HG03175 (cell line): ENCODE results near the gene WNT8B.

Experiments
- ATAC-seq: cut with Tn5 transposase; IDR thresholded peaks from one replicate; pipeline ENCODE4 v1.9.1; 2021; ENCODE audit warnings: mild to moderate bottlenecking, moderate library complexity; ENCODE audit not compliant: unreplicated experiment

WNT8B gene, protein sequence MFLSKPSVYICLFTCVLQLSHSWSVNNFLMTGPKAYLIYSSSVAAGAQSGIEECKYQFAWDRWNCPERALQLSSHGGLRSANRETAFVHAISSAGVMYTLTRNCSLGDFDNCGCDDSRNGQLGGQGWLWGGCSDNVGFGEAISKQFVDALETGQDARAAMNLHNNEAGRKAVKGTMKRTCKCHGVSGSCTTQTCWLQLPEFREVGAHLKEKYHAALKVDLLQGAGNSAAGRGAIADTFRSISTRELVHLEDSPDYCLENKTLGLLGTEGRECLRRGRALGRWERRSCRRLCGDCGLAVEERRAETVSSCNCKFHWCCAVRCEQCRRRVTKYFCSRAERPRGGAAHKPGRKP

DNA sequence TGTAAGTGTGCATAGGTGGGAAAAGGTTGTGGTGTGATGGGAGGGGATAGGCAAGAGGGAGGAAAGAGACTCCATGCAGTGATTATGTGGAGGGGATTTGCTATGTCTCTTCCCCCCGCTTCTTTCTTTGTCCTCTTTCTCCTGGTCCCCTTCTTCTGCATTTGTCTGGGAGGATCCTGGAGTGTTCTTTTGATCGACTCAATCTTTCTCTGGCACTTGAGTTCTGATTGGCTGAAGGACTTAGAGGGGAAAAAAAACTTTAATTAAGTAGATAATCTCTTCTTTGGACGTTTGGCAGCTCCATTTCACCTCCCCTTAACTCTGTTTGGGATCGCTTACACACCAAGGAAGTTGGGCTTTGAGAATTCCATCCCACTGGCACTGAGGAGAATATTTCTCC is at the start of gene WNT8B:
WNT8B (plus strand) TSS at position 301 of the 400 bp plus-strand sequence. CDS start 160 bp downstream, outside the sequence.
- ATAC-seq = no peak

DNA sequence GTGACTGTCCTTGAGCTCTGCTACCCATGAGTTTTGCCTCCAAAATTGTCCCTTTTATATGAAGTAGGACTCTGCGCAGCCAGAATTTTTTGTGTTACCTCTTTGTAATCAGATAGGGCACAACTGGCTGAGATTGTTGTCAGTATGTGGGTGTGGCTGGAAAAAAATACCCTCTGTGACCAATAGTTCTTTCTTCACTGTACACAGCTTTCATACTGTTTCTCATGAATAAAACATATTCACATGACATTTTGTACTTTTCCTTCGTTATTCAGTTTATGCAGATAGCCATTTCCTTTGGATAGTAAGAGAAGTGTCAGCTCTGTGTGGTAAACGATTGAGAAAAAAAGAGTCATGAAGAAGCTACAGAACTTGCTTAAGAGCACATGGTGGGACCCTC is 49.6 kb upstream of the WNT8B start:
- ATAC-seq = no peak

DNA sequence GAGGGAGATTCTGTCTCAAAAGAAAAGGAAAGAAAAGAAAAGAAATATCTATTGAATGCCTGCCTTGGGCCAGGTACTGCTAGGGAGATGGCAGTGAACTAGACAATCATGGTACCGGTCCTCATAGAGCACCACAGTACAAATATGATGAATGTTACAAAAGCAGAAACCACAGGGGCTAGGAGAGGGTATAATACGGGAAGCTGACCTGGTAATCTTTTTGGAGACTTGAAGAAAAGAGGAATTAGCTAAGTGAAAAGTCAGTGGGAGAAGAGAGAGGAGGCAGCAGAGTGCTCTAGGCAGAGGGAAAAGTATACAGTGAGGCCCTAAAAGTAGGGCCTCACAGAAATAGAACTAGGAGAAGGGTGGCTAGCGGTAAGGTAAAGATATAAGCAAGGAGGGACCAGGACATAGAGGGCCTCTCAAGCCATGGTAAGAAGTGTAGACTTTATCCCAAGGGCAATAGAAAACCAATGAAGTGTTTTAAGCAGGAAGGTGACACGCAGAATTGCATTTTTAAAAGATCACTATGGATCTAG is 42.8 kb upstream of the WNT8B start:
- no peak for ATAC-seq

DNA sequence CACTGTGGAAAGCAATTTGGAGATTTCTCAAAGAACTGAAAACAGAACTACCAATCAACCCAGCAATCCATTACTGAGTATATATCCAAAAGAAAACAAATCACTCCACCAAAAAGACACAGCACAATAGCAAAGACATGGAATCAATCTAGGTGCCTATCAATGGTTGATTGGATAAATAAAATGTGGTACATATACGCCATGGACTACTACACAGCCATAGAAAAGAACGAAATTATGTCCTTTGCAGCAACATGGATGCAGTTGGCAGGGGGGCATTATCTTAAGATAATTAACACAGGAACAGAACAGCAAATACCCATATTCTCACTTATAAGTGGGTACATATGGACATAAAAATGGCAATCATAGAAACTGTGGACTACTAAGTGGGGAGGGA is 35.4 kb upstream of the WNT8B start:
- ATAC-seq = no peak

DNA sequence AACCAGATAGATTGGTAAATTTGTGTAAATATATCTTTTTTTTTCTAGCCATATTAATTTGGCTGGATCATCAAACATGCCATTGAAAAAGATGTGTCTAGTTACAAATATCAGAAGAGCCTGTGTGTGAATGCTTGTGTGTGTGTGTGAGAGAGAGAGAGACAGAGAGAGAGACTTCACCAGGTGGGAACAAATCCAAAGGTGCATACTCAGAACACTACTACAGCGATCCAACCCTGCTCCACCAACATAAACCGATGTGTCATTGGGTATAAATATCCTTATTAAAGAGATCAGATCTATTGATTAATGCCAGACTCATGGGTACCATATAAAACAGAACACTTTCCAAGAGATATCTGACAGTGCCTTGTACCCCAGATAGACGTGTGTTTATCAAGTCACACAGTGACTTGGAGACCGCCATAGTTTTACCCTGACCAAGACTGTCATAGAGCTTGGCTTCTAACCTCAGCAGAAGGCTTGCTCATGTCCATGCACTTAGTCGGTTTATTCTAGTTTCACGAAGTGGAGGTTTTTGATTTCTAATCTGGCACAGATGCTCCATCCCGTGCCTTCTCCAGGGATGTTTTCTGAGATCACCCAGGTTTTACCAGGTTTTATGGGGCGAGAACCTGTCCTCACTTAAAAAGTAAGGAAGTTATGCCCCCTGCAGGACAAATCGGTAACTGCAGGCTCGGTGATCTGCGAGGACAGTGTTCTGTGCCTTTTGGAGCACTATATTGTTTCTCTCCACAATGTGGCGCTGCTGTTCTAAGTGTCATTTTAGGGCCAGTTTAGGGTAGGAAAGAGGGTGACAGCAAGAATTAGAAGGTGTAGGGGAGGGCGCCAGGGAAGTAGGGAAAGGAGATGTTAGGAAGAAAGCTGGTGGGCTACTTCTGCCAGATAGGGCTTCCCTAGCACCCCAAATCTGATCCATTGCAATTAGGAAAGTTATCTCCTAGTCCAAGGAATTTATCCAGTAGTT is 29.3 kb upstream of the WNT8B start:
- peak; percentile 88 for ATAC-seq

DNA sequence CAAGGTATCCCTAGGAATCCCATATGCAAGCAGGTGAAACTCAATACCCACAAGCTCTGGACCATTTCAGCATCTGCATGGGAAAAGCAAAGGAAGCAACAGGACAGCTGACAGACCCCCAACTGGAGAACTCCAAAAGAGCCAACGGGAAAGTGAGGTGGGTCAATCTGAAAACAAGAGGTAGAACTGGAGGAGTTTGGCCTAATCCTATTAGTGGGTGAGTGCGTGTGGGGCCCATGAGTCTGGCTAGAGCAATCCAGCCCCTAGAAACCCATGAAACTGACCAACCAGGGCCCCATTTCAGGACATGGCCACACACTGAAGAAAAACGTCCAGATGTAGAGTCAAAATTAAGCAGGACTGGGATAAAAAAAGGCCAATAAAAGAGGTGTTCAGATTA is 26.6 kb upstream of the WNT8B start:
- no peak for ATAC-seq

DNA sequence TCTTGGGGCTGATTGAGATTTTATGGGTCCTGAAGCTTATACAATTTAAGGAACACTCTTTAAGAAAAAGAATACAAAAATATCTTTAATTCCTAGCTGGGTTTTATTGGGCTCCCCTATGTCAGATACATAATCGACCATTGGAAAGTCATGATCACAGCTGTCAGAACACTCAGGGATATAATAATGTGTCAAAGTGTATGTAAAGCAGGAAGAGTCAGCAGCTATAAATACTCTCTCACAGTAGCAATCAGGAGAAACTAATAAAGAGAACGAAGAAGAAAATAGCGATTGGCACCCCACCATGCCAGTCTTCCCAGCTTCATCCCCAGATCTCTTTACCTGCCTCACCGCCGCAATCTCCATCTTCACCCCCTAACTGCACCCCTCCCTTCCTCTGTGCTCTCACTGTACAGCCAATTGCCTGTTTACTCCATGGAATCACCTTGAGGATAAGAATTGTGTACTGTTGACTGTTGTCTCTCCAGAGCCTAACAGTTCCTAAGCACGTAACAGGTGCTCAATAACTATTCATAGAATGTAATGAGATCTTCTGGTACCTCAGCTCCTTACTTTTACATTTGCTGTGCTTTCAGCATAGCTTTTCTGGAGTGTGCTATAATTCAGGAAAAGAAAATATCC is 24.0 kb upstream of the WNT8B start:
- no peak for ATAC-seq

DNA sequence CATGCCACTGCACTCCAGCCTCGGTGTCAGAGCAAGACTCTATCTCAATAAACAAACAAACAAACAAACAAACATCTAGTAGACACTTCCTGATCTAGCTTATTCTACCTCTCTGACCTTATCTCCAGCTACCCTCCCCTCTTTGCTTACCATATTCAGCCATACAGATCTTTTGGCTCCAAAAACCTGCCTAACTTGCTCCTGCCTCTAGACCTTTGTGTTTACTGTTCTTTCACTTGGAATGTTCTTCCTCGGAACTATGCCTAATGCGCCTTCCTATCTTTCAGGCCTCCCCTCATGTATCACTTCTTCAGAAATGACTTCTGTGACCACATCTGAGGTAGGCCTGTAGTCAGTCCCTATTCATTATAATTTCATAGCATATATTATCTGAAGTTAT is 20.3 kb upstream of the WNT8B start:
- ATAC-seq = no peak

DNA sequence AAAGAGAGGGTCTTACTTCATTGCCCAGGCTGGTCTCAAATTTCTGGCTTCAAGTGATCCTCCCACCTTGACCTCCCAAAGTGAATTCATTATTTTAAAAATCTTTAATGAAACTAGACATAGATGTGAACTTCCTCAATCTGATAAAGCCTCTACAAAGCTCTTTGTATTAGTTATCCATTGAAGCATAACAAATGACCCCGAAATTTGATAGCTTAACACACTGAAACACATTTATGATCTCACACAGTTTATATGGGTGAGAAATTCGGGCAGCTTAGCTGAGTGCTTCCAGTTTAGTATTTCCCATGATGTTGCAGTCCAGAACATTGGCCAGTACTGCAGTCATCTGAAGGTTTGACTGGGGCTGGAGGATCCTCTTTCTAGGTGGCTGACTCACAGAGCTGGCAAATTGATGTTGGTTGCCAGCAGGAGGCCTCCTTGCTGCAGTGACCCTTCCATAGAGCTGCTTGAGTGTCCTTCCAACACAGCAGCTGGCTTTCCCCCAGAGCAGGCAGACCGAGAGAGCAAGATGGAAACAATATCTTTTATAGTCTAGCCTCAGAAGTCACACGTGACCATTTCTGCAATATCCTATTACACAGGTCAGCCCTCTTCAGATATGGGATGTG is 16.6 kb upstream of the WNT8B start:
- ATAC-seq = no peak

DNA sequence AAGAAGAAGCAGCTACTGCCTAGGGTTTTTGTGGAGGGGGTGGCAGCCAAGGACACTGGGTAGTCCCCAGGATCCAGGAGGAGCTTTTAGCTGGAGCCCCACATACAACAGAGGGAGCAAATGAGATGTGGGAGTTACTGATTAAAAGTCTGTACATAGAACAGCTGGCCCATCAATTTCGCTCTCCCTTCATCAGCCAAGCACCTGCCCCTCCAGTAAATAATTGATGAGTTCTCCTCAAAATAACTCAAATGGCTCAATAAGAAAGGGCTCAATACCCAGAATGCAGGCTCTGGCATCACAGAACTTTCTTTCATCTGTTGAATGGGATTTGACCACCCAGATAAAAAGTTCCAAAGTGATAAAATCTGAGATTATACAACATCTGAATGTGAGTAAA is 15.1 kb upstream of the WNT8B start:
- no peak for ATAC-seq

DNA sequence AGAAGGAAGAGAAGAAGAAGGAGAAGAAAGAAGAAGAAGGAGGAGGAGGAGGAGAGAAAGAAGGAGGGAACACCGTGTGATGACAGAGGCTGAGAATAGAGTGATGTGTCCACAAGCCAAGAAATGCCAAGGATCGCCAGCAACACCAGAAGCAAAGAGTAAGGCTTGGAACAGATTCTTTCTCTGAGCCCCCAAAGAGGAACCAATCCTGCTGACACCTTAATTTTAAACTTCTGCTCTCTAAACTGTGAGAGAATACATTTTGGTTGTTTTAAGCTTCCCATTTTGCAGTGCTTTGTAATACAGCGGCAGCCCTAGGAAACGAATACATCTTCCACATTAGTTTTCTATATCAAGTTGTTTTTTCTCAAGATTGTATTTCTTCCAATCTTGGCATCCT is 13.9 kb upstream of the WNT8B start:
- ATAC-seq = no peak

DNA sequence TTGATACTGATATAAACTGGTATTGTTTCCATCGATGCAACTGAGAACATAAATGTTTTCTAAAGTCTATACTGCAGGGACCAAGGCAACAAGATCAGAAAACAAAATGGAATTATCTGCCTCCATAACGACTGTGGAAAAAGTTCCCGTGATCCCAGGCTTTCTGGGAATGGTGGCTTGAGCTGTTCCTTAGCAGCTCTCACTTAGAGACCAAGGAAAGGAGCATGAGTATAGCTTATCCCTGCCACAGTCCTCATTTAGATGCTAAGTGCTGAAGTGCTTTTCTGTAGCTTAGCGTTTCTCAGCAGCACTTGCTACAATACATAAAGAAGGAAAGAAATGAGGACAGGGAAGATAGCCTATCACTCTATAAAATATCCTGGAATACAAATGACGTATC is 5.5 kb downstream of the WNT8B start:
- ATAC-seq = no peak

DNA sequence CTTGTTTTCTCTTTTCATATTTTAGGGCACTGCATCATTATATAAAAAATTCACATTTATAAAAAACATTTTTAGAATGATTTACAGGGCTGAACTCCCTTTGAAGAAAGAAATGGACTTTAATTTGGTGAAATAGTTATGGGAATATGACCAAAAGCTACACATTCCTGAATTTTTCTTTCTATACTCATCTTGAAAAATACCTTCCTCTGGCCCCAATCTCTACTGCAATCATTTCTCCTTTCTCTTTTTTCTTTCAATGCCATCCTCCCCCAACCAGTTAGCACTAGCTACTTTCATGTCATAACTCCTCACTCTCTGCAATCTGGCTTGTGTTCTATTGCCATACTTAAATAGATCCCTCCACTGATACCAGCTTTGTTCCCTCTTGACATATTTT is 6.2 kb downstream of the WNT8B start:
- no peak for ATAC-seq

DNA sequence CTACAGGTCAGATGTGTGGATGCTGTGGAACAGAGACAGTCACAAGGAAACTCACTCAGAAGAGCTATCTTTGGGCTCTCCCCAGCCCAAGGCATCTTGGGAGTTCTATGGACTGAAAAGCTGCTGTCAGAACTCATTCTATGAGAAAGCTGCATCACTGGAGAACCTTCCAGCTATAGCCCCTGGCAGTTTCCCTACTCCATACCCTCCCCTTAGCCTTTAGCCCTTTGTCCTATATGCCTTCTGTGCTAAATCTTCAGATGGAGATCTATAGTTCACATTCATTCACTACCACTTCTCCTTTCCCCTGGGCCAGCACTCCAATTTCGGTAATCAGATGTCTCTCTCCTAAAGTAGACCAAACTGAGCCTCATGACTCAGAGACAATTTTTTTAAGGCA is 6.9 kb downstream of the WNT8B start:
- ATAC-seq = no peak

DNA sequence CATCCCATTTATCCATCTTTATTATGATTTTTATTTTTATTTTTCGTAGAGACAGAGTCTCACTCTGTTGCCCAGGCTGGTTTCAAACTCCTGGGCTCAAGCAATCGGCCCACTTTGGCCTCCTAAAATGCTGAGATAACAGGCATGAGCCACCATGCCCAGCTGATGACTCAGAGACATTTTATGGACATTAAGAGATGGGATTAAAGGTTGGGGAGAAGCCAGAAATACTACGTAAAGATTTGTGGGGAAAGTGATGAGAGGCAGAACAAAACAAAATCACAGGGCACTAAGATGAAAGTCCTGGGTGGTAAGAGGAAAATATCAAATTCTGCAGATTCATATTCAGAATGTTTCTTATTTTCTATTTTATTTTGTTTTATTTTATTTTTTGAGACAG is 7.6 kb downstream of the WNT8B start:
- ATAC-seq = no peak

DNA sequence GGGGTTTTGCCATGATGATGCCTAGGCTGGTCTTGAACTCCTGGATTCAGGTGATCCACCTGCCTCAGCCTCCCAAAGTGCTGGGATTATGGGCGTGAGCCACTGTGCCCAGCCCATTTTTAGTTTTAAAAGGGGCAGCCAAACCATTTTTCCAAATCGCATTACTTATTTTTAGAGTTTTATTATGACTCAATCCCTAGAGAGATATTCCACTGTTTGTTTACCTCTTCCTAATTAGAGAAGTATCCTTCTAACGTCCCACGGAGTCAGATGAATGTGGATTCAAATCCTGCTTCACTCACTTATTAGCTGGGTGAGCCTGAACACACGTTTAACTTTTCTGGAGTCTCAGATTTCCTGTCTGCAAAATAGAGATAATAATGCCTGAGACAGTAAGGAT is 15.2 kb downstream of the WNT8B start:
- ATAC-seq = no peak

DNA sequence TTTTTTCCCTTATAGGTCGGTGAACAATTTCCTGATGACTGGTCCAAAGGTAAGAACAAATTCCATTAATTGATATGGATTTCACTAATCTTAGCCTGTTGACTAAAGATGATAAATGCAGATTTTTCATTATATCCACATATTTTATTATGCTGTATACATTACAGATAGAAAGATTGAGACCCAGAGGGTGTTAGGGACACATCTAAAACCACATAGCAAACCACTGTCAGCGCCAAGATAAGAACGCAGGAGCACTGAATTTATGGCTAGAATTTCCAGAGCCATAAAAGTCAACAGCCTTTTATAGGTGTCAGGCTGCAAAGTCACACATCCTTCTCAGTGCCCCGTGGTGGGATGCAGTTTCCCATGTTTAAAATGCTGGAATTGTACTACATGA is 16.2 kb downstream of the WNT8B start:
- no peak for ATAC-seq

DNA sequence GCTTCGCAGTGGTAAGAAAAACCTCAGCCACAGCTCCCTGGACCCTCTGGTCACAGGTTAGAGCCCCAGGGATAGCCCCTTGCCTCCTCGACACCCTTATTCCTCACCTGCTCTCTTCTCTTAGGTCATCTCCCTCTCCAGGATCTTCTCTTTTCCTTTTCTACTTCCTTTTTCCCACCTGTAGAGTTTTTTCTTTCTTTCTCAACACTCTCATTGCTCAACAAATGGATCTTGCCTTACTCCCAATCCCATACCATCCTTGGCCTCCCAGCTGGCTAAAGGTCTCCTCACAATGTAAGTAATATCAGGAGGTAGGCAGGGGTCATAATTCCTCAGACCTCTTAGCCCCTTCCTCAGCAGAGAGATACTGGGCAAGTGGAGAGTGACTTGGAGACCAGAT is 17.2 kb downstream of the WNT8B start:
- no peak for ATAC-seq

DNA sequence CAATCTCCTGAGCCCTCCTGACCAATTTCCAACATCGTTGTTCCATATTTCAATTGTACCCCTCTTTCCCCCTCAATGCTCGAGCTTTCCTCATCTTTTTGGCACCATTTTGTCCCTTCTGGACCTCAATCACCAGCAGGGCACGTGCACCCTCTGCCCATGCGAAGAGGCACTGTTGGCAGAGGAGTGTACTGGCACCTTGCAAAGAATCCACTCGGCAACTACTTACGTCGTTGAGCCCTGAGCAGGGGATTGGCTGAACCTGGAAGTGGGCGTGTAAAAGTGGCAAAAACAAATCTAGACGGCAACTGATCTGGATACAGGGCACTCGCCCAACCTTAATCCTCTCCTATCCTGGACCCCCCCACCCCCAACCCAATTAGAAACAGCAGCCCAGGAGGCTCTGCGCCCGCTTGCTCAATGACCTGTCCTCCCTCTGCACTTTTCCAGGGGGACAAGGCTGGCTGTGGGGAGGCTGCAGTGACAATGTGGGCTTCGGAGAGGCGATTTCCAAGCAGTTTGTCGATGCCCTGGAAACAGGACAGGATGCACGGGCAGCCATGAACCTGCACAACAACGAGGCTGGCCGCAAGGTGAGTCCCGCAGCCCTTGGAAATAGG is 18.8 kb downstream of the WNT8B start:
- ATAC-seq = peak; percentile 98

DNA sequence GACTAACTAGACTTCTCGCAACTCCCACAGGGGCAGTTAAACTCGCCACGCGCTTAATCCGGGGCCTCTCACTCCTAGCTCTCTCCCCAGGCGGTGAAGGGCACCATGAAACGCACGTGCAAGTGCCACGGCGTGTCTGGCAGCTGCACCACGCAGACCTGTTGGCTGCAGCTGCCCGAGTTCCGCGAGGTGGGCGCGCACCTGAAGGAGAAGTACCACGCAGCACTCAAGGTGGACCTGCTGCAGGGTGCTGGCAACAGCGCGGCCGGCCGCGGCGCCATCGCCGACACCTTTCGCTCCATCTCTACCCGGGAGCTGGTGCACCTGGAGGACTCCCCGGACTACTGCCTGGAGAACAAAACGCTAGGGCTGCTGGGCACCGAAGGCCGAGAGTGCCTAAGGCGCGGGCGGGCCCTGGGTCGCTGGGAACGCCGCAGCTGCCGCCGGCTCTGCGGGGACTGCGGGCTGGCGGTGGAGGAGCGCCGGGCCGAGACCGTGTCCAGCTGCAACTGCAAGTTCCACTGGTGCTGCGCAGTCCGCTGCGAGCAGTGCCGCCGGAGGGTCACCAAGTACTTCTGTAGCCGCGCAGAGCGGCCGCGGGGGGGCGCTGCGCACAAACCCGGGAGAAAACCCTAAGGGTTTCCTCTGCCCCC is 19.5 kb downstream of the WNT8B start:
- ATAC-seq = peak; percentile 45
